GM21360 (cell line): ENCODE measurements around the gene PARD3.
"Not testable (repeated sequence)": the region's sequence is repeated elsewhere in the genome, so short reads cannot be mapped to it uniquely, and the experiment has no call there.

Experiments used
- ATAC-seq: cut with Tn5 transposase; IDR thresholded peaks from one replicate; pipeline ENCODE4 v1.9.1; 2021; ENCODE audit warnings: mild to moderate bottlenecking, moderate library complexity; ENCODE audit not compliant: unreplicated experiment

The PARD3 gene

DNA sequence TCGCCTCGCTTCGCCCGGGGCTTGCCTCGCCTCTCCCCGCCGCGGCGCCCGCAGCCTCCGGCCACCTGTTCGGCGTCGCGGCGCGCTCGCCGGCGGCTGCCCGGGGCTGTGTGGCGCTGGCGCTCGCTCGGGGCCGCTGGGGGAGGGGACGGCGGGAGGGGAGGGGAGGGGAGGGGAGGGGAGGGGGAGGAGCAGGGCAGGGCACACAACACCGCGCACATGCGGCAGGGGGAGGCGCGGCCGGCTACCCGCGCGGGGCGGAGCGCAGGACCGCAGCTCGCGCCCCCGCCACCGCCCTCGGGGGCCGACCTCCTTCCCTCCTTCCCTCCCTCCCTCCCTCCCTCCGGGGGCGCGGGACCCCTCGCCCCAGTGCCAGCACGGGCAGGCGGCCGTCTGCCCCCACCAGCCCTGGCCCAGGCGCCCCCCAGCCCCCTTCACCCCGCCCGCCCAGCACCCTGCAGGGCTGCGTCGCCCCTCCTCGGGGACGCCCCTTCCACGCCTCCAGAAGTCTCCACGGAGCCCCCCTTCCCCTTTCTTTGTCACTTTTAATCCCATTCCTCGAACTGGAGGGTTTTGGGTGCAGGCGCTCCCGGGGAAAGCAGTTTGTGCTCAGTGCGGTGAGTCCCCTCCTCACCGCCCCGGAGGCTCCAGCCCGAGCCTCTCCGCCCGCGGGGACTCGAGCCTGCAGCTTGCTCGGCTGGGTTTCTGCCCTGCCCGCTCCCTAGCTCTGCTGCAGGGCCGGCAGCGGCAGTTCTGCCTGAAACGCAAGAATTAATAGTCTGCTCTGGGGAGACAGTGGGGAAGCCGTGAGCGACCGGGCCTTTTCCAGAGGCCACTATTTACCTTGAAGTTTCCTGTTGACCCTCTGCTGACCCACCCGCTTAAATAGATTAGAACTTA lies at the start of gene PARD3:
TSS of gene PARD3 (minus strand) at position 112 of the 900 bp plus-strand sequence. CDS start 301 bp downstream, outside the sequence.
- no peak for ATAC-seq

DNA sequence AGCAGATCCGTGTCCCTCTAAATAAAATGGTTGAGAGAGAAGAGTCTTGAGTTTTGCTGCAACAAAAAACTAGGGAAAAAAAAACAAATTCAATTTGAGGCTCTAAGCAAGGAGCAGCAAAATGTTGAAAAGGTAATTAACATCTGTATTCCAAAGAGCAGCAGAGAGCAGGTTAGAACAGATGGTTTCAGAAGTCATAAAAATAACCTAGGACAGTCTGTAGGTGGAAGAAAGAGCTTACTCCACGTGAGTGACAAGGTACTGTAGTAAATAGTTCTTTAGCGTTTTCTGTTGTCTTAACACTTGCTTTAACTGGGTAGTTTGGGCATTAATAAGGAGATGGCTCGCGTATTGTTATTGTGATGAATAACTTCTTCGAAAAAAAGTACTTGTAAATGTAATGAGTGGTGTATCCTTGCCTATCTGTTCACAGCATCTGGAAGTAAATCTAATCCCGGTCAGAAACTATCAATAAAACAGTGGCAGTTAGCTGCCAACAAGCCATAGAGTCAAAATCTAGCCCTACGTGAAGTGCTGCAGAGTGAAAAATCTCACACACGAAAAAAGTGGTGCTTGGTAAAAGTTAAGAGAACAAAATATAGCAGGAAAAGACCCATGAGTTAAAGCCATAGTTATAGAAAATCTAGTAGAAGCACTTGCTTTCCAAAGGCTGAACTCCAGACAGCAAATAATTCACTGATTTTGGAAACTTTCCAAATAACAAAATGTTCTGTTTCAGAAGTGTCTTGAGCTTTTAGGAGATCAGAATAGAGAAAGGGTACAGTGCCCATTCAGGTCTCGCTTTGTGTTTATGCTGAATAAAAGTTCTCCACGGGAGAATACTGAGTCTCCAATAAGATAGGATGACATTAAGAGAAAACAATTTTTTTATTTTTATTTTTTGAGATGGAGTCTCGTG lies 49.3 kb upstream of the PARD3 start:
- ATAC-seq = no peak

DNA sequence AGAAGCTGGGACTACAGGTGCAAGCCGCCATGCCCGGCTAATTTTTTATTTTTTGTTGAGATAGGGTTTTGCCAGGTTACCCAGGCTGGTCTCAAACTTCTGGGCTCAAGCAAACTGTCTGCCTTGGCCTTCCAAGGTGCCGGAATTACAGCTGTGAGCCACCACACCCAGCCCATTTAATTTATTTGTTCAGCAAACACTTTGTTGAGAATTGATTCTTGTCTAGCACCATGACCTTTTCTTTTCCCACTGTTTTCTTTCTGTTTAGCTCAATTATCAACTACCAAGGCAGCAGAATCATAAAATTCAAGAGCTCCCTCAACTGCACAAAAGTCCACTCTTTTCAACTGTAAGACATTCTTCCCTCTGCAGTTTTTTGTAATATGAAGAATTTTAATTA lies 47.8 kb upstream of the PARD3 start:
- no peak for ATAC-seq

- ATAC-seq = no peak
Measured at GRCh38 chr10:34861293-34862021, 46.4 kb upstream of the PARD3 start.

- ATAC-seq = no peak
Measured at GRCh38 chr10:34859170-34859569, 44.1 kb upstream of the PARD3 start.

DNA sequence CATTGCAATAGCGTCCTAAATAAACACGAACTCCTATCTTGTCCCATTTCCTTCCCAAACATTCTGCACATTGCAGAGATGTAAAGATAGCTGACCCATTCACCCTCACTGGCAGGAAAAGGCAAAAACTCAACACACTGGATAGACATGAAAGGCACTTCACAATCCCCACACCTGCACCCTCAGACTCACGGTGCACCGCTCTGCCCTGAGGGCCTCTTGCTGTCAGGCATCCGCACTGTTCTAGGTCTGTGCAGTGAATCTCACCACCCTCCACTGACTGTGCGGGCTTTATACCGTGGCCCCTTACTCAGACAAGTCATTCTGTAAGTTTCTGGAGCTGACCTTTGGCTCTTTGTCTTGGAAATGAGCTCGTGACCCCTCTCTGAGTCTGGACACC lies 42.9 kb upstream of the PARD3 start:
- ATAC-seq = no peak

DNA sequence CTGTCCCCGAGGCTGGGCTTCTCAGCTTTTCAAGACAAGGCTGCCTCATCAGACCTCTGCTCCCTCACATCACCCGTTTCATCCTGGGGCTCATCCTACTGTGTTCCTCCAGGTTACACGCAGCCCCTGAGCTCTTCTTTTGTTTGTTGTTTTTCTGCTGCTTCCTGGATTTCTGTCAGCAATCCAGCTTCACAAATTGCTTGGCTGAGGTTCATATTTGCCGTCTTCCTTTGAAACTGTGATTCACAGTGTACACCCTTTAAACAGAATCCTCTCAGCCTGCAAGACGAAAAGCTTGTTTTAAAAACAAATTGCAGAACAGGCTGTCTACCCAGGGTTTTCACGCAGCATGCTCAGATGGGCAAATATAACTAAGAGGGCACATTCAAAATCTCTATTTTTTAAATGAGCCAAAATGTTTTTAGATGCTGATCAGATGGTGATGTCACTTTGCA lies 39.1 kb upstream of the PARD3 start:
- no peak for ATAC-seq

DNA sequence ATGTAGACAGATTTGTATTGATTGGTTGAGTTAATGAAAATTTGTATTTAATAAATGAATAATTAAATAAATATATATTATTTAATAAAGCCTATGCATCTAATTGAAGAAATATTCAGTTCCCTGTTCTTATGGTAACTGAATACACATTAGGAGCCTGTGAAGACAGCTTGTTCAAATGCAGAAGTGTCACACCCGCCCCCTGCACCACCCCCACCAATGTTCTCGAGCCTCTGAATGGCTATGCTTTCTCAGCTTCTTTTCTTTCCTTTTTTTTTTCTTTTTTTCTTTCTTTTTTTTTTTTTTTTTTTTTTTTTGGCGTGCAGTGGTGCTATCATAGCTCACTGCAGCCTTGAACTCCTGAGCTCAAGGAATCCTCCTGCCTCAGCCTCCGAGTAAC lies 38.3 kb upstream of the PARD3 start:
- ATAC-seq = no peak

DNA sequence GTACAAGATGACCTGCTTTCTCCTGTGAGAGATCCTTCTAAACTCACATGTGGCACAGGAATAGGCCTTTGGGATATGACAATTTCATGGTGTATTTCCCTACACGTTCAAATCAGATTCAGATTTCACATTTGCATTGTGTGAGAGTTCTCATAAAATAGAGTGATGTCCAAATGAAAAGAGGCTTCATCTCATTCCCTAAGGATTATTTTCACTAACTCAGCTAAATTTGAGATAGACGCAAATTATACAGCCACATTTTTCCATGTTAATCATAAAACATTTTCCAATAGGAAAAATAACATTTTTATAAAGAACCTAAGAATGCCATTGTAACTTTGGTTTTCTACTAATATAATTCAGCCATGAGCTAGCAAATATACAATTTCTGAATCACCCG lies 35.5 kb upstream of the PARD3 start:
- ATAC-seq = no peak

- no peak for ATAC-seq
Measured at GRCh38 chr10:34850036-34850435, 34.9 kb upstream of the PARD3 start.

GRCh38 chr10:34845070-34845469 lies 30.0 kb upstream of the PARD3 start:
- ATAC-seq = no peak

DNA sequence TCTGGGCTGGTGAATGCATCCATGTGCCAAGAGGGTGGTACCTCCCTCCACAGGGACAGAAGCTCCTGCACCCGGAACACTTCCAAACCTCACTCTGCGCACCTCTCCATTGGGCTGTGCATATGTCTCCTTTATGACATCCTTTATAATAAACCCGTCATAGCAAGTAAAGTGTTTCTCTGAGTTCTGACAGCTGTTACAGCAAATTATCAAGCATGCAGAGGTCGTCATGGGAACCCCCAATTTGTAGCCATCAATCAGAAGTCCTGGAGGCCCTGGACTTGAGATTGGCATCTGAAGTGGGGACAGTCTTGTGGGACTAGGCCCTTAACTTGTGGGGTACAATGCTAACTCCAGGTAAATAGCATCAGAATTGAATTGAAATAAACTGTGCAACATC lies 29.4 kb upstream of the PARD3 start:
- no peak for ATAC-seq

GRCh38 chr10:34843470-34843869 lies 28.4 kb upstream of the PARD3 start:
- ATAC-seq = not testable (repeated sequence)

- no peak for ATAC-seq
Measured at GRCh38 chr10:34838366-34838900, 23.3 kb upstream of the PARD3 start.

DNA sequence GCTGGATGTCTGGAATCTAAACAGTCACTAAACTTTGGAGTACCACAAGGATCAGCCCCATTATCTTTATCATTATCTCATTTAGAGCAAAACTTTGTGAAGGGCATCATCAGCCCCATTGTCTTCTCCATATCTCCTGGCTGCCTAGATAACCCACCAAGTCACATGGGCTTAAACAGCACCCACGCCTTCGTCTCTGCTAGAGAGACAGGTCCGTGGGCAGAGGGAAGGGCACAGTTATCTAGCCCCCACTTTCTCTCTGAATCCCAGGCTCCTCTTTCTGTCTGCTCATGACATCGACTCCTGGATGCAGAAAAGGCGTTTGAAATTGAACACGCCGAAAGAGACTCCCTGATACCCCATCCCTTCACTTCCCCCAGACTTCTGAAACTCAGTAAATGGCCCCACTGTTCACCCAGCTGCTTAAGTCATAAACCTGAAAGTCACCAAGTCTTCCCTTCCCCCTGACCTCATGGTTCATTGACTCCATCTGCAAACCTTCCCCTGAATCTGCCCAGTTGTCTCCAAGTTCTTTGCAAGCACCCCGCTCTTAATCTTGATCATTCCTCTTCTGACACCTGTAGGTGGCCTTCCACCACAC lies 20.9 kb upstream of the PARD3 start:
- peak; percentile 83 for ATAC-seq

DNA sequence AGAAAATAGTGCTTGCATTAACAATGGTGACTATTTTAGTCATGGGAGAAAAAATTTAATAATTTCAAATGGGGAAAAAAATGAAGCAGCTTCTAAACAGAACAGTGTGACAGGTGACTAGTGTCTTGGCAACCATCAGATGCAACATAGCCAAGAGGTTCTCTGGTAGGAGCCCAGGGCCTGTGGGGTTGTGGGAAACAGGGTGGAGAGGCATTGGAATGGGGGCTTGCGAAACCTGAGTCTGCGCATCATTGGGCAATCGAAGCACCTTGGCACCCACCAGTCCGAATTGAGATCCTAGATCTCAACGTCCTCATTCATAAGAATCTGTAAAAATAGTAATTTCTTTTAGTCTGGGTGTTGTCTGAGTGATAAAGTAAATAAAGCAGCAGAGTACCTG lies 19.2 kb upstream of the PARD3 start:
- no peak for ATAC-seq

DNA sequence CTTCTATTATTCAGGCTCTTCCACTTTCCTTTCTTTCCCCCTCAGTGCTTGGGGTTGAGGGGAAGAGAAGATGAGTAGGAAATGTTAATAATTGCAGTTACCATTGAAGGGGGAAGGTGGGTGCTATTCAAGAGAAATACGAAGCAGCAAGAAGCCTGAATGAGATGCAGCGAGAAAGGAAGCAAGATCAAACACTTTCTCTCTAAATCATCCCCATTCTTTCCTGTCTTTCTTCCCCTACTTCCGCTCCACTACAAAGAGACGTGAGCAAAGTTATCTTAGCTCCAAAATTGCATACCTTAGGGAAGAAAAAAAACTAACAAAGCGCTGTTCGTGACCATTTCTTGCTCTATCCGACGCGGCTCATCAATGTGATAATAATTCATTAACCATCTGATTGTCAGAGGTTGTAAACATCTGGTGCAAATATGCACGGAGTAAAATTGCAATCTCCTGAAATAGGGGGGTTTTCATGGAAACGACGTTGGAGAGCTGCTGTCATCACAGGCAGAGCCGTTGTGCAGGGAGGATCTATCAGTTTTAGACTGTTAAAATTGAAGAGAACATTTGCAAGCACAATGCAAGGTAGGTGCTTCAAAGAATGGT lies 15.2 kb upstream of the PARD3 start:
- ATAC-seq = no peak

DNA sequence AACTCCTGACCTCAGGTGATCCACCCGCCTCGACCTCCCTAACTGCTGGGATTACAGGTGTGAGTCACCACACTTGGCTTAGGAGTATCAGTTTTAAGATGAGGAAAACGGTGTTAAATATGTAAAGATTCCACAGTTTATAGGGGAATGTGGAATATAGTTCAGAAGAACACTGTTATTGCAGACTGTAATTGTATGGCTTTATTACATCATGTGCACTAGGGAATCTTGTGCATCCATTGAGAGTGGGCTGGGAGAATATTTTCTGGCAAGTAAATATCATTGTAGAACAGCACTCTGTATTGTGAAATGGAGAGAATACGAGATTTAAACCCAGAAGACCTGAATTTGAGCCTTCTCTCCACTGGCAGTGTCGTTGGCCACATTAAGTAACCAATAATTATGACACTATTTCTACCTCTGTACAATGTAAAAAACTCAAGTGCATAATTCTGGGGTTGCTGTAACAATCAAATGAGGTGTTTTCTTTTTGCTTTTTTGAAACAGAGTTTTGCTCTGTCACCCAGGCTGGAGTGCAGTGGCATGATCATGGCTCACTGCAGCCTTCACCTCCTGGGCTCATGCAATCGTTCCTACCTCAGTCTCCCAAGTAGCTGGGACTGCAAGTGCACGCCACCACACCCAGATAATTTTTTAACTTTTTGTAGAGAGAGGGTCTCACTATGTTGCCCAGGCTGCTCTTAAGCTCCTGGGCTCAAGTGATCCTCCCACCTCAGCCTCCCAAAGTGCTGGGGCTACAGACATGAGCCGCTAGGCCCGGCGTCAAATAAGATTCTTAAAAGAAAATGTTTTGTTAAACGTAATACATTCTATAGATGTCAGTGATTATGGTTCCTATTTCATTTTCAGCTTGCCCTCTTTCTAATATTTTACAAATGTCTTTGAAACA lies 12.0 kb upstream of the PARD3 start:
- no peak for ATAC-seq

DNA sequence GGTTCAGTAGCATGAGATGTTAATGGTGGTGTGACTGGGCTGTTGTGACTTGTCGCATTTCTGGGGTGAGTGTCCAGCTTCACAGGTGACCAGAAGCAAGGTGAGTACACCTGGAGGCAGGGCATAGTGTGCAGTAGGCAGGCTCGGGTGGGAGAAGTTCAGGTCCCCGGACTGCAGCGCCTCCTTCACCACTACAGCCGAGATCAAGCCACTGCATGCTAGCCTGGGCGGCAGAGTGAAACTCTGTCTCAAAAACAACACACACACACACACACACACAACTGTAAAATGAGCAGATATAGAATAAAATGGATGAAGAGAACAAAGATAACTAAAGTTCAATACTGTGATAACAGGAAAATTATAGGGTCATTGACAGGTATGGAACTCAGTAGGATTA lies 11.1 kb upstream of the PARD3 start:
- no peak for ATAC-seq
